ENCODE data around the gene HSD17B12. TPM values are rescaled to one million over a fixed set of nuclear protein-coding genes. Genes with fewer than 3 reads are reported as not detected.
A peak's percentile ranks its signal among the peaks of the same experiment; 100 is the strongest.

The HSD17B12 gene
- total and polyA plus RNA-seq, 2 of the 8 experiments (the other 6 are each of a cell fraction or from before 2014, with no cell fraction given): 46.0 to 121 TPM

GRCh38 chr11:43643898-43644620, 36.5 kb upstream of the HSD17B12 start:
- no peak overlapping the region for H3K14ac ChIP-seq (ENCODE audit: insufficient read length)
- H3K4me1 ChIP-seq (replicated peaks in 1 of 4; ENCODE audit: control insufficient read depth in 3 of 4, insufficient read depth in 4 of 4, low read length in 3 of 4): peaks cover 0 to 4% (median 0%) of the 10 kb centered on the region in 4 experiments; a peak in 3 of 7 replicates
- no peaks in the 10 kb centered on the region for H4K20me1 ChIP-seq (replicated peaks in 1 of 2; ENCODE audit: control insufficient read depth in 1 of 2, insufficient read depth in 2 of 2, low read length in 2 of 2)
- H3K79me2 ChIP-seq (ENCODE audit: control insufficient read depth in 1 of 2, insufficient read depth in 2 of 2, low read length in 2 of 2): peaks cover 9 to 20% of the 10 kb centered on the region in 2 experiments
- no peak overlapping the region for H2BK20ac ChIP-seq (ENCODE audit: low read length)
- WGBS, 2 experiments (ENCODE audit: extremely low coverage in 1 of 2, insufficient coverage in 1 of 2, insufficient read length in 1 of 2, insufficient replicate concordance in 2 of 2, low coverage in 1 of 2, low lambda C conversion rate in 2 of 2, missing lambda C conversion rate in 1 of 2): 3% methylated on average over 33 of the region's 33 CpGs; no CpG with 5 or more reads in 1 of the 2 experiments
- peak overlapping the region; percentile 55; the same call in 1 of the 2 replicates for H2BK5ac ChIP-seq (ENCODE audit: low read depth, low read length)
- ChIA-PET POLR2A (ENCODE audit: partially characterized antibody) (no interaction called here), CTCF (ENCODE audit: partially characterized antibody) (interaction anchor here (1.0 kb wide), 1 partner anchor 58 kb away, joined by 3 read pairs; no protein-coding TSS in a partner anchor)
- DNase-seq (ENCODE audit: low read depth in 1 of 2, low spot score in 2 of 2) (peak; percentile 33 to 90), FAIRE-seq (peak; percentile 48)
- H3K9me3 ChIP-seq (ENCODE audit: insufficient read depth in 2 of 2, low read depth in 1 of 2, low read length in 1 of 2): no peaks in the 10 kb centered on the region
- peak overlapping the region; percentile 66; the same call in 1 of the 2 replicates for H3K27ac ChIP-seq (ENCODE audit: low read depth, low read length)
- no peak overlapping the region for H2BK120ac ChIP-seq (replicated peaks; ENCODE audit: low read depth, low read length)
- H4K91ac ChIP-seq (replicated peaks; ENCODE audit: insufficient read length, low read length): no peak overlapping the region
- no peak overlapping the region for H2BK15ac ChIP-seq (ENCODE audit: low read length)
- no peak overlapping the region for H3K56ac ChIP-seq (replicated peaks; ENCODE audit: insufficient read length, low read depth, low read length)
- H2BK12ac ChIP-seq (ENCODE audit: low read depth, low read length): no peak overlapping the region
- H3K4me2 ChIP-seq (ENCODE audit: insufficient read depth in 1 of 2, low read depth in 2 of 2, low read length in 2 of 2): peak overlapping the region; percentile 93 to 98
- peaks cover 5% of the 10 kb centered on the region for H3K23me2 ChIP-seq (ENCODE audit: low read depth, low read length)
- H3K36me3 ChIP-seq (ENCODE audit: control insufficient read depth in 2 of 4, insufficient read depth in 4 of 4, low read length in 3 of 4): no peaks in the 10 kb centered on the region
- no peak overlapping the region for H4K5ac ChIP-seq (ENCODE audit: insufficient read length, low read depth, low read length)
- H3K18ac ChIP-seq (ENCODE audit: extremely low read depth, low read length): no peak overlapping the region
- peak overlapping the region; percentile 90 to 98 (median 93) for H3K4me3 ChIP-seq (ENCODE audit: extremely low read depth in 1 of 4, insufficient read depth in 2 of 4, low read depth in 3 of 4, low read length in 4 of 4)
- H2AK5ac ChIP-seq (ENCODE audit: low read depth, low read length): no peak overlapping the region
- no peaks in the 10 kb centered on the region for H3K27me3 ChIP-seq (replicated peaks in 1 of 4; ENCODE audit: control insufficient read depth in 3 of 4, extremely low read depth in 1 of 4, insufficient read depth in 3 of 4, low read length in 3 of 4)
- H2AFZ ChIP-seq (ENCODE audit: low read length): peak overlapping the region; percentile 97
- H3K23ac ChIP-seq (ENCODE audit: insufficient read length): no peak overlapping the region
- H3K4ac ChIP-seq (replicated peaks; ENCODE audit: insufficient read length, low read depth, low read length): peak overlapping the region; percentile 65
- peak overlapping the region; percentile 97; the same call in 1 of the 2 replicates for H4K8ac ChIP-seq (ENCODE audit: extremely low read depth, insufficient read depth, low read length)
- H3K9ac ChIP-seq (replicated peaks in 1 of 4; ENCODE audit: extremely low read depth in 1 of 4, low read depth in 3 of 4, low read length in 3 of 4): peak overlapping the region in 3 of 4 experiments; percentile 81 to 96 (median 83); a peak in 6 of 7 replicates
- H3K79me1 ChIP-seq (ENCODE audit: low read depth, low read length): peaks cover 10% of the 10 kb centered on the region; the same call in 1 of the 2 replicates
- TF ChIP-seq E2F6 (IDR thresholded peaks at IDR 0.05): peak; percentile 18; the same call in 1 of the 2 replicates
- TF ChIP-seq SP2 (IDR thresholded peaks at IDR 0.05; ENCODE audit: low read length): no peak
- TF ChIP-seq, protein P1, sequence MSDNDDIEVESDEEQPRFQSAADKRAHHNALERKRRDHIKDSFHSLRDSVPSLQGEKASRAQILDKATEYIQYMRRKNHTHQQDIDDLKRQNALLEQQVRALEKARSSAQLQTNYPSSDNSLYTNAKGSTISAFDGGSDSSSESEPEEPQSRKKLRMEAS (IDR thresholded peaks at IDR 0.05): no peak
- TF ChIP-seq SP1 (IDR thresholded peaks at IDR 0.05; ENCODE audit: low read depth, low read length): 0 out of 2 replicates have a peak, but pooled peaks have one; percentile 39
- no peak for TF ChIP-seq BACH1 (IDR thresholded peaks at IDR 0.05; ENCODE audit: low read length)
- no peak for TF ChIP-seq NRF1 (IDR thresholded peaks at IDR 0.05; ENCODE audit: low read depth, low read length)
- TF ChIP-seq RNF2 (IDR thresholded peaks at IDR 0.05; ENCODE audit: borderline replicate concordance, low read depth, low read length, missing control alignments, poor library complexity, severe bottlenecking): no peak
- TF ChIP-seq PHF8 (conservative IDR thresholded peaks at IDR 0.05; ENCODE audit: low read depth, low read length): peak; percentile 88
- no peak for TF ChIP-seq BRCA1 (IDR thresholded peaks at IDR 0.05; ENCODE audit: low read depth, low read length)
- TF ChIP-seq RAD21 (IDR thresholded peaks at IDR 0.05 in 1 of 2, conservative IDR thresholded peaks at IDR 0.05 in 1 of 2; ENCODE audit: low read depth in 2 of 2, low read length in 2 of 2): no peak

All from H1 (cell line).